Astrocyte (in vitro differentiated cells and primary cell): ENCODE results near the gene TRIM4.

ENCODE experiments used
- EZH2 ChIP-seq: IDR thresholded peaks from 2 replicates; pipeline ENCODE4 v1.6.1; 2012; ENCODE audit warnings: mild to moderate bottlenecking, low read length, inconsistent platforms; ENCODE audit not compliant: insufficient read depth
- TF ChIP-seq, protein P1 (sequence below): IDR thresholded peaks from 2 replicates; pipeline ENCODE4 v1.5.1; 2011; ENCODE audit warnings: low read depth, mild to moderate bottlenecking, inconsistent platforms, low read length, moderate library complexity; ENCODE audit not compliant: insufficient read depth

DNA sequence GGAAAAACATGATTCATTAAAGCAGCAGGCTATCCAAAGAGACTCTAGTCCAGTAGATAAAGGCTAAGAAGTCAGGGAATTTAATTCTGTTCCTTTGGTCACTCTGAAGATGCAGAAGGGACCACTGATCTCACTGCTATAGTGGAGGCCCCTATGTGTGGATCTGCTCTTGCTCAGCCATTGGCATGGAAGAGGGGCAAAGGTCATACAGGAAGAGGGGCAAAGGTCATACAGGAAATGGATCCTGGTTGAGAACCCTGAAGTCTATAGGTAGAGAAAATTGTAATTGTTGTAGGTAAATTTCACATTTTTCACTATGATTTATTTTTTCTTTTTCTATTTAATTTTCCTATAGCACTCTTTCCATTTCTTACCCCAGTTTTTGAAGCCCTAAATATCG lies 64.1 kb downstream of the TRIM4 start:
- TF ChIP-seq, protein P1, sequence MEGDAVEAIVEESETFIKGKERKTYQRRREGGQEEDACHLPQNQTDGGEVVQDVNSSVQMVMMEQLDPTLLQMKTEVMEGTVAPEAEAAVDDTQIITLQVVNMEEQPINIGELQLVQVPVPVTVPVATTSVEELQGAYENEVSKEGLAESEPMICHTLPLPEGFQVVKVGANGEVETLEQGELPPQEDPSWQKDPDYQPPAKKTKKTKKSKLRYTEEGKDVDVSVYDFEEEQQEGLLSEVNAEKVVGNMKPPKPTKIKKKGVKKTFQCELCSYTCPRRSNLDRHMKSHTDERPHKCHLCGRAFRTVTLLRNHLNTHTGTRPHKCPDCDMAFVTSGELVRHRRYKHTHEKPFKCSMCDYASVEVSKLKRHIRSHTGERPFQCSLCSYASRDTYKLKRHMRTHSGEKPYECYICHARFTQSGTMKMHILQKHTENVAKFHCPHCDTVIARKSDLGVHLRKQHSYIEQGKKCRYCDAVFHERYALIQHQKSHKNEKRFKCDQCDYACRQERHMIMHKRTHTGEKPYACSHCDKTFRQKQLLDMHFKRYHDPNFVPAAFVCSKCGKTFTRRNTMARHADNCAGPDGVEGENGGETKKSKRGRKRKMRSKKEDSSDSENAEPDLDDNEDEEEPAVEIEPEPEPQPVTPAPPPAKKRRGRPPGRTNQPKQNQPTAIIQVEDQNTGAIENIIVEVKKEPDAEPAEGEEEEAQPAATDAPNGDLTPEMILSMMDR: no peak
- no peak for TF ChIP-seq EZH2
